ENCODE data around the gene DXO.
A peak's percentile ranks its signal among the peaks of the same experiment; 100 is the strongest.

The DXO gene

DNA sequence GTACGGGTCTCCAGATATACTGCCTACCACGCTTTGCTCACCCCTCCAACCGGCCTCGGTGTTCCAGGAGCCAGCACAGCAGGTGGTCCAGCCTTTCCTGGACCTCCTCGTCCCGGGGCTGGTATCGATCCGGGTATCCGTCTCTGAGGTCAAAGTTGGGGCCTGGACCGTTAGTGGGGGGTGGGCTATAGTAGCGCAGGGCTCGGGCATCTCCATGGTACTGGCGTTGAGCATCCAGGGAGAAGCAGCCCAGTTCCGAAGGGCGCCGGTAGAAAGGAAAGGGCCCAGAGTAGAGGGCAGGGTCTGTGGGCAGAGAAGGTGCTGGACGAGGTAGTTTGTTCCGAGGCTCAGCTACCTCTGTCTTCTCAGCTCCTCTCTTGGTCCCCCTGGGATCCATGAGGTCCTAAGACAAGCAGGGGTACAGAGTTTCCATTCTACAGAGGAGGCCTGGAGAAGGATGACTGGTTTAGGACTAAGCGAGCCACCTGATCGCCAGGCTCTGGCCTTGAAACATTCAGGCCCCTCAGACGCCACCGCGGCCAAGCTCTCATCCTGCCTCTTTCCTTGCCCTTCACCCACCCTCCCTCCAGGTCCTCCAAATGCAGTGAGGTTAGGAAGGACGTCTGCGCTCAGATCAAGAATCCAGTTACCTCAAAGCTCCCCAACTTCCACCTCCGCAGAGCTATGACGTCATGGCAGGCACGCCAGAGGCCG lies 502 bp downstream of the DXO start:
- no peak for DNase-seq (ENCODE audit: low read depth)
- peak overlapping the region; percentile 98 for H3K4me3 ChIP-seq (ENCODE audit: low read depth, low read length)
- TF ChIP-seq, protein P1, sequence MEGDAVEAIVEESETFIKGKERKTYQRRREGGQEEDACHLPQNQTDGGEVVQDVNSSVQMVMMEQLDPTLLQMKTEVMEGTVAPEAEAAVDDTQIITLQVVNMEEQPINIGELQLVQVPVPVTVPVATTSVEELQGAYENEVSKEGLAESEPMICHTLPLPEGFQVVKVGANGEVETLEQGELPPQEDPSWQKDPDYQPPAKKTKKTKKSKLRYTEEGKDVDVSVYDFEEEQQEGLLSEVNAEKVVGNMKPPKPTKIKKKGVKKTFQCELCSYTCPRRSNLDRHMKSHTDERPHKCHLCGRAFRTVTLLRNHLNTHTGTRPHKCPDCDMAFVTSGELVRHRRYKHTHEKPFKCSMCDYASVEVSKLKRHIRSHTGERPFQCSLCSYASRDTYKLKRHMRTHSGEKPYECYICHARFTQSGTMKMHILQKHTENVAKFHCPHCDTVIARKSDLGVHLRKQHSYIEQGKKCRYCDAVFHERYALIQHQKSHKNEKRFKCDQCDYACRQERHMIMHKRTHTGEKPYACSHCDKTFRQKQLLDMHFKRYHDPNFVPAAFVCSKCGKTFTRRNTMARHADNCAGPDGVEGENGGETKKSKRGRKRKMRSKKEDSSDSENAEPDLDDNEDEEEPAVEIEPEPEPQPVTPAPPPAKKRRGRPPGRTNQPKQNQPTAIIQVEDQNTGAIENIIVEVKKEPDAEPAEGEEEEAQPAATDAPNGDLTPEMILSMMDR (IDR thresholded peaks at IDR 0.05; ENCODE audit: control insufficient read depth, extremely low read depth, insufficient read depth), result no peak

DNA sequence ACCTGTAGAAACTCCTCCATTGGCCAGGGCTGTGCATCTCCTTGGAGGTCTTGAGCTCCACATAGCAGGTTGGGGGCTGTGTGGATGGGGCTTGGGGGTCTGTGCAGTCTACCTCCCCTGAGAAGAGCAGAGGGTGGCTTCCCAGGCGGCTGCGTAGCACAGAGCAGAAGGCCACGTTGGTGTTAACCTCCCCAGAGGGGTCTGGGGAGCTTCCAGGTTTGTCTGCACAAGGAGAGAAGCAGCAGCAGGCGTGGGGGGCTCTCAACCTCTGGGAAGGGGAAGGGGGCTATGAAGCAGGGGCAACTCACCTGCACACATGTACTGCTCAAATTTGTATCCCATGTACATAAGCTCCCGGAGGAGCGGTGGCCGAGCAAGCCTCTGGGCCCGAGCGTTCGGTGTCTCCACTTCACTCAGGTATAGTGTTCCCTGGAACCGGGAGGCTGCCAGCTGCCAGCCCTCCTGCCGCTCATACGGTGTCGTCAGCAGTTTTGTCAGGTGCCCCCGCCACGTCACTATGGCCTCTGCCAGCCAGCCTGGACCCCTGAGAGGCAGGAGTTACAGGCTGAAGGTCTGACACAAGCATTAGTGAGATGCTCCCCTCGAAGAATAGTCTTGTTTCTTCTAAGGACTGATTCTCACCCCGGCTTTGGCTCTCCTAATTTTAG lies 1.2 kb downstream of the DXO start:
- no peak for DNase-seq (ENCODE audit: low read depth)
- TF ChIP-seq, protein P1 (IDR thresholded peaks at IDR 0.05; ENCODE audit: control insufficient read depth, extremely low read depth, insufficient read depth), result no peak
- H3K4me3 ChIP-seq (ENCODE audit: low read depth, low read length), result peak overlapping the region; percentile 98

DNA sequence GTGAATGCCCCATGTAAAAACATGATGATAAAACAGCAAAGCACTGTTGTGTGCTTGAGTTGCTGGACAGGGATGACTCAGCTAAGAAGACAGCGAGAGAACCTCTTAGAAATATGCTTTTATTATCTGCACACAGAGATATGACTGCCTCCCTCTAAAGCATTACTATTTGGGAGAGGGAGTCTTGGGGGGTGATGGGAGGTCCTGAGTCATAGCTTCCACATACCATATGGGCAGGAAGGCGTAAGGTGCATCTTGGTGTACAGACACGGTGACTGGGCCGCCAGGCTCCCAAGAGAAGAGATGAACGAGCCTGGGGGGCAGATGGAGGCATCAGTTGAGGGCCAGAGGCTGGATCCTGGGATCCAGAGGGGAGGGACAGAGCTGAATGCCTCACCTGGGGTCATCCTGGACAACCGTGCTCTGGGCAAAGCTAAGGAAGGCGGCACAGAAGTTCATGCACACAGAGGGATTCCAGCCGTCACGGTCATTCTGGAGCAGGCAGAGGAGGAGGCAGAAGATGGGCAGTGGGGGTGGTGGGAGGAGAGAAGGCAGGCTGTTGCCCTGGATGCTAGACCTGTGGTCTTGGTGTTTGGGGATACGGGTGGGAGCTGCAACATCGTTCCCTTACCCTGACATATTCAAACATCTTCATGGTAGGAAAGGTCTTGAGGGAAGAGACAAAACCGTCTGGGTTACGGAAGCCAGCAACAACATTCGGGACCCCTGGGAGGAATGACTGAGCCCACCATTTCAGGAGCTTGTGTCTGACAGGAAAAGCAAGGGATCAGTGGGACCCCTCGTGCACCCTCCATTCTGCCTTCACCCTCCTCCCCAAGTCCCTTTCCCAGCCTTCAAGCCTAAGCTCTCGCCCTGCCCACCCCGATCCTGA lies 2.0 kb downstream of the DXO start:
- peak overlapping the region; percentile 98 for H3K4me3 ChIP-seq (ENCODE audit: low read depth, low read length)
- TF ChIP-seq, protein P1 (IDR thresholded peaks at IDR 0.05; ENCODE audit: control insufficient read depth, extremely low read depth, insufficient read depth), result no peak
- DNase-seq (ENCODE audit: low read depth), result no peak

DNA sequence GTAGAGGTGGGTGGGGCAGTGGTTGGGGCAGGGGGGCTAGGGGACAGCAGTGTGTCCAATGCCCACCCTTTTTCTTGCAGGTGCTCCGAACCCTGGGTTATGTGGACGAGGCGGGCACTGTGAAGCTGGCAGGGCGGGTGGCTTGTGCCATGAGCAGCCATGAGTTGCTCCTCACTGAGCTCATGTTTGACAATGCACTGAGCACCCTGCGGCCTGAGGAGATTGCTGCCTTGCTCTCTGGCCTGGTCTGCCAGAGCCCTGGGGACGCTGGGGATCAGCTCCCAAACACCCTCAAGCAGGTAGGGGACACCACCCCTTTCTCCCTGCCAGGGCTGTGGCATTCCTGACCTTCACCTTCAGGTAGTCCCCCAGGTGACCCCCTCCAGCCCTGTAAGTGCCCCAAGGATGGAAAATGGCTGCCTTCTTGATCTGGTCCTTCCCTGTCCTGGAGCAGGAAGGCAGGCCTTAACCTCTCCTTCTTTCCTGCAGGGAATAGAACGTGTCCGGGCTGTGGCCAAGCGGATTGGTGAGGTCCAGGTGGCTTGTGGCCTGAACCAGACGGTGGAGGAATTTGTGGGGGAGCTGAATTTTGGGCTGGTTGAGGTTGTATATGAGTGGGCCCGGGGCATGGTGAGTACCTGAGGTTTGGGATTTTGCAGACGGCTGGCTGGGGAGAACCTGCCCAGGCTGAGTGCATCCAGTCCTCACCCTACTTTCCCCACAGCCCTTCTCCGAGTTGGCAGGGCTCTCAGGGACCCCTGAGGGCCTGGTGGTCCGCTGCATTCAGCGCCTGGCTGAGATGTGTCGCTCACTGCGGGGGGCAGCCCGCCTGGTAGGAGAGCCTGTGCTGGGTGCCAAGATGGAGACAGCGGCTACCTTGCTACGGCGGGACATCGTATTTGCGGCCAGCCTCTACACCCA lies 2.9 kb downstream of the DXO start:
- no peak overlapping the region for H3K4me3 ChIP-seq (ENCODE audit: low read depth, low read length)
- no peak for DNase-seq (ENCODE audit: low read depth)
- TF ChIP-seq, protein P1 (IDR thresholded peaks at IDR 0.05; ENCODE audit: control insufficient read depth, extremely low read depth, insufficient read depth), result no peak

DNA sequence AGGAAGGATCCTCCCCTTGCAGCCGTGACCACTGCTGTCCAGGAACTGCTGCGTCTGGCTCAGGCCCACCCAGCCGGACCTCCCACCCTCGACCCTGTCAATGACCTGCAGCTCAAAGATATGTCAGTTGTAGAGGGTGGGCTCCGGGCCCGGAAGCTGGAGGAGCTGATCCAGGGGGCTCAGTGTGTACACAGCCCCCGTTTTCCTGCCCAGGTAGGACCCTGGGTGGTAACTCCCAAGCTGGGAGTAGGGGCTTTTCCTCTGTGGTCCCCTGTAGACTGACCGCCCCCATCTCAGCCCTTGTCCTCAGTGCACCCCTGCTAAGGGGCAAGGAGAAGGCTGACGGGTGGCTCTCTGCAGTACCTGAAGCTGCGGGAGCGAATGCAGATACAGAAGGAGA lies 3.6 kb downstream of the DXO start:
- no peak for DNase-seq (ENCODE audit: low read depth)
- H3K4me3 ChIP-seq (ENCODE audit: low read depth, low read length), result no peak overlapping the region
- TF ChIP-seq, protein P1 (IDR thresholded peaks at IDR 0.05; ENCODE audit: control insufficient read depth, extremely low read depth, insufficient read depth), result no peak

DNA sequence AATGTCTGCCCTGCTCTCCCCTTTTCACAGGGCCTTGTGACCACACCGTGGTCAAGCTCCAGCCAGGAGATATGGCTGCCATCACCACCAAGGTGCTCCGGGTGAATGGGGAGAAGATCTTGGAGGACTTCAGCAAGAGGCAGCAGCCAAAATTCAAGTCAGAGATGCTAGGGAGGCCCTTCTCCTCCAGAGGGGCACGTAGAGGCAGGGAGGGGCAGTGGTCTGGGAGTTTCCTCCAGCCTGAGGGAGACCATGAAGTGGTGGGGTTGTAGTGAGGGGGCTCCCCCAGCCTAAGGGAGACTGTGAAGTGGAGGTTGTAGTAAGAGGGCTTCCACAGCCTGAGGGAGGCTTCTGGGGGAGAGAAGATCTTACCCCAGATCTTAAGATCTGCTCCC lies 4.0 kb downstream of the DXO start:
- TF ChIP-seq, protein P1 (IDR thresholded peaks at IDR 0.05; ENCODE audit: control insufficient read depth, extremely low read depth, insufficient read depth), result no peak
- H3K4me3 ChIP-seq (ENCODE audit: low read depth, low read length), result no peak overlapping the region
- DNase-seq (ENCODE audit: low read depth), result no peak
